Osteoblast (primary cell): Measurements from ENCODE around the gene IDH3A. TPM values are rescaled to one million over a fixed set of nuclear protein-coding genes. Genes with fewer than 3 reads are reported as not detected.

Source experiments
- DNase-seq: peaks from one replicate; pipeline ENCODE4 v3.0.0; 2011; ENCODE audit warnings: low spot score, mixed read lengths; ENCODE audit not compliant: insufficient read length; ENCODE audit errors: missing footprints
- H2AFZ ChIP-seq: 2 replicates; pipeline ENCODE4 v1.6.0; 2011; ENCODE audit warnings: mild to moderate bottlenecking, low read length
- H3K27ac ChIP-seq: 2 replicates; pipeline ENCODE4 v1.5.1; 2011; ENCODE audit warnings: mild to moderate bottlenecking, low read depth, low read length, moderate library complexity
- H3K27me3 ChIP-seq: 2 replicates; pipeline ENCODE4 v1.6.0; 2012; ENCODE audit warnings: mild to moderate bottlenecking, control low read depth, inconsistent platforms, low read length, moderate library complexity; ENCODE audit not compliant: insufficient read depth
- H3K36me3 ChIP-seq: 2 replicates; pipeline ENCODE4 v1.5.1; 2011; ENCODE audit warnings: mild to moderate bottlenecking, low read length, control low read depth, moderate library complexity; ENCODE audit not compliant: insufficient read depth
- H3K4me1 ChIP-seq: 2 replicates; pipeline ENCODE4 v1.5.1; 2011; ENCODE audit warnings: mild to moderate bottlenecking, low read length, control low read depth, moderate library complexity; ENCODE audit not compliant: insufficient read depth
- H3K4me2 ChIP-seq: 2 replicates; pipeline ENCODE4 v1.6.0; 2011; ENCODE audit warnings: mild to moderate bottlenecking, low read length; ENCODE audit not compliant: insufficient read depth
- H3K4me3 ChIP-seq: fragments of 200-600 bp; sonication (generic); 3 replicates; pipeline ENCODE4 v1.5.1; 2012; ENCODE audit warnings: mild to moderate bottlenecking, low read length, inconsistent platforms; ENCODE audit not compliant: insufficient read depth
- H3K79me2 ChIP-seq: 2 replicates; pipeline ENCODE4 v1.6.0; 2012; ENCODE audit warnings: mild to moderate bottlenecking, low read length, control low read depth, inconsistent platforms; ENCODE audit not compliant: insufficient read depth
- H3K9me3 ChIP-seq: 2 replicates; pipeline ENCODE4 v1.5.1; 2011; ENCODE audit warnings: low read depth, low read length, control low read depth
- H4K20me1 ChIP-seq: 2 replicates; pipeline ENCODE4 v1.6.0; 2012; ENCODE audit warnings: mild to moderate bottlenecking, low read length, control low read depth; ENCODE audit not compliant: insufficient read depth
- CTCF ChIP-seq: IDR thresholded peaks from 2 replicates; pipeline ENCODE4 v1.5.1; 2011; ENCODE audit warnings: mild to moderate bottlenecking, low read depth, low read length, moderate library complexity; ENCODE audit errors: extremely low read depth
- total RNA-seq: library from RNA; depleted of rRNA; stranded (reverse); fragments of >200 nt; gene quantifications from 2 replicates; pipeline ENCODE4 v1.2.3, GENCODE V29; 2012

Gene IDH3A
- total RNA-seq, 1 donor, result 30.4 TPM

DNA sequence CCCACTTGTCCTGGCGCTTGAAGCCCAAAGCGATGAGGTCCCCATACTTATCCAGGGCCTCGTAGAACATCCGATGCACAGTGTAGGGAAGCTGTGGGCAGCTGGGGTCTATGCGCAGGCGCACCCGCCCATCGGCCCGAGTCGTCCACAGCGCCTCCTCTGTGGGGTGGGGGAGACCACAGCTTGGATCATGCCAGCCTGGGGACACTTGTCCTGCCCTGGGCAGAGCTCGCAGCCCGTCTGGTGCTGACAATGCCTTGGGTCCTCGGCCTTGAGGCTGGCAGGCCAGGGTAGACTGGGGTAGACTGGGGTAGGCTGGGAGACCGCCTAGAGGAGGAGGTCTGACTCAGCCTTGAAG lies 45.4 kb downstream of the IDH3A start:
- H3K9me3 ChIP-seq, result no peaks in the 10 kb centered on the region

DNA sequence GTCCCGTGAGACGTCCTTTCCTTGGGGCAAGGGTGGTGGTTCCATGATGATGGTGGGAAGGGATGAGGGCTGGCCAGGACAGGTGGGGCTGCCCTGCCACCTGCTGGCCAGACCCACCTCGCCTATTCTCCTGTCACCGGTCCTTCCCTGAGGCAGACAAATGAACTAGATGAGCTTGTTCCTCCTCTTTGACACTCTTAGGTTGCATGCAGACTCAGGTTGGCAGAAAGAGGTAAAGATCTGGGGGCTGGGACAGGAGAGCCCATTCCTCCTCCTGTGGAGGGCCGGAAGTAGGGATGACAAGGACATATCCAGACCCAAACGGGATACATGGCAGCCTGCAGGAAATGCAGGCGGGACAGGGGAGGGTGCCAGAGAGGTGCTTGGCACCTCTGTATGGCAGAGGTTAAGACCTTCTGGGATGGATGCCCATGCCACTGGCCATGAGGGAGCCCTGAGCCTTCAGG lies 46.6 kb downstream of the IDH3A start:
- H3K36me3 ChIP-seq, result no peaks in the 10 kb centered on the region
- no peaks in the 10 kb centered on the region for H3K79me2 ChIP-seq
- no peaks in the 10 kb centered on the region for H3K9me3 ChIP-seq
- no peak overlapping the region for H3K27ac ChIP-seq
- H2AFZ ChIP-seq, result no peak overlapping the region
- no peaks in the 10 kb centered on the region for H3K4me1 ChIP-seq
- no peak overlapping the region for H3K4me2 ChIP-seq
- no peak overlapping the region for H3K4me3 ChIP-seq
- peak; percentile 86 for DNase-seq
- no peaks in the 10 kb centered on the region for H4K20me1 ChIP-seq
- peak; percentile 51 for TF ChIP-seq CTCF
- peaks cover 16% of the 10 kb centered on the region for H3K27me3 ChIP-seq

More for the DNA sequence above, 45.4 kb downstream of the IDH3A start:
- Histone ChIP-seq H3K36me3 (no peaks in the 10 kb centered on the region), H4K20me1 (no peaks in the 10 kb centered on the region), H3K27ac (no peak overlapping the region), H3K4me3 (no peak overlapping the region), H3K79me2 (no peaks in the 10 kb centered on the region), H3K27me3 (peaks cover 16% of the 10 kb centered on the region), H3K4me2 (no peak overlapping the region), H2AFZ (no peak overlapping the region), H3K4me1 (no peaks in the 10 kb centered on the region)
- TF ChIP-seq CTCF, result no peak
- DNase-seq, result peak; percentile 35

GRCh38 chr15:78197632-78198031 lies 48.5 kb downstream of the IDH3A start:
- H3K4me1 ChIP-seq, result no peaks in the 10 kb centered on the region
- H3K4me3 ChIP-seq, result no peak overlapping the region
- H2AFZ ChIP-seq, result no peak overlapping the region
- no peaks in the 10 kb centered on the region for H3K36me3 ChIP-seq
- DNase-seq, result peak; percentile 32
- TF ChIP-seq CTCF, result no peak
- H3K27ac ChIP-seq, result no peak overlapping the region
- H4K20me1 ChIP-seq, result no peaks in the 10 kb centered on the region
- no peak overlapping the region for H3K4me2 ChIP-seq
- no peaks in the 10 kb centered on the region for H3K79me2 ChIP-seq
- peaks cover 22% of the 10 kb centered on the region for H3K27me3 ChIP-seq
- no peaks in the 10 kb centered on the region for H3K9me3 ChIP-seq

DNA sequence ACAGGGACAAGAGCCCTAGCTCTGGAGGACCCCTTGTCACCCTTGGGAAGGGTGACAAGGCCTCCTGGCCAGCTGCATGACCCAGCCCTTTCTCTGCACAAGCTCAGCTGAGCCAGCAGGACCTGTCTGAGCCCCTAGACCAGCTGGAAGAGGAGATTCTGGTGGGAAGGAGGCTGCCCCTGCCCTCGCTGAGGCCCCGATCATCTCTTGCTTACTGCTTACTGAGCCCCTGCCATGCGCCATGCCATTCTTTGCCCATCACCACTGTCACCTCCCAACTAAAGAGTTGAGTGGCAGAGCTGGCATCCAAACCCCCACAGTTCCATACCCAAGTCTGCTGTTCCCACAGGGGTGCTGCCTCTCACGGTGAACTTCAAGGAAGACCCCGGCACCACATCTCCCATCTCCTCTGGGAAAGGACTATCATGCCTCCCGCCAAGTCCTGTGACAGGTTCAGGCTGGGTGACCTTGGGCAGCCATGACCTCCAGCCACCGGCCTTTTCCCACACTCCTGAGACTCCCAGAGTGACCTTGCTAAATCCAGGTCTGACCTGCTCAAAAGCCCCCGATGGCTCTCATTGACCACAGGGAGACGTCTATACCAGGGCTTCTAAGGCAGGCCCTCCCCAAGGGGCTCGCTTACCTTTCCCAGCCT lies 51.2 kb downstream of the IDH3A start:
- DNase-seq, result peak; percentile 25
- H4K20me1 ChIP-seq, result no peaks in the 10 kb centered on the region

More for the DNA sequence above, 51.2 kb downstream of the IDH3A start:
- Histone ChIP-seq H3K4me2 (no peak overlapping the region), H3K79me2 (no peaks in the 10 kb centered on the region), H3K27ac (no peak overlapping the region), H3K4me1 (no peaks in the 10 kb centered on the region), H2AFZ (no peak overlapping the region), H3K27me3 (peaks cover 26% of the 10 kb centered on the region), H3K9me3 (no peaks in the 10 kb centered on the region), H3K36me3 (no peaks in the 10 kb centered on the region), H3K4me3 (no peak overlapping the region)
- TF ChIP-seq CTCF, result no peak
